Tibial artery (tissue), 4 donors: Measurements from ENCODE around the gene SNPH.
"Not testable (repeated sequence)": the region's sequence is repeated elsewhere in the genome, so short reads cannot be mapped to it uniquely, and the experiment has no call there.

Source experiments
- DNase-seq, 2 donors: peaks; one replicate each; pipeline ENCODE4 v3.0.0-alpha.2; 2019
- H3K27ac ChIP-seq, 2 donors: fragments of 200-600 bp; sonication (generic) in 1 of 2; 1 replicate in 1 of 2; 2 replicates in 1 of 2; pipeline ENCODE4 v1.5.1; 2018 to 2019; ENCODE audit warnings: mild to moderate bottlenecking in 1 of 2
- H3K27me3 ChIP-seq, 2 donors: fragments of 200-600 bp; sonication (generic) in 1 of 2; one replicate each; pipeline versions ENCODE4 v1.5.1 to v1.6.0; 2016 to 2019
- H3K36me3 ChIP-seq, 3 donors: fragments of 200-600 bp; sonication (generic) in 2 of 3; one replicate each; pipeline ENCODE4 v1.5.1; 2016 to 2019; ENCODE audit warnings: mild to moderate bottlenecking in 2 of 3
- H3K4me1 ChIP-seq, 4 donors: fragments of 200-600 bp; sonication (generic) in 2 of 4; 1 replicate in 3 of 4; 2 replicates in 1 of 4; pipeline ENCODE4 v1.5.1; 2016 to 2019
- H3K4me3 ChIP-seq, 2 donors: fragments of 200-600 bp; sonication (generic) in 1 of 2; 1 replicate in 1 of 2; 2 replicates in 1 of 2; pipeline ENCODE4 v1.5.1; 2018 to 2019; ENCODE audit warnings: mild to moderate bottlenecking in 2 of 2
- H3K9me3 ChIP-seq, 3 donors: fragments of 200-600 bp; sonication (generic) in 1 of 3; one replicate each; pipeline ENCODE4 v1.5.1; 2016 to 2019
- intact Hi-C: fragments of 100-400 bp; cut with DNase I; formaldehyde crosslinking; loops from one replicate; pipeline ENCODE4 v1.15.0; 2023; ENCODE audit warnings: low total_unique reads
- TF ChIP-seq, protein P1 (sequence below), 2 experiments: fragments of 200-600 bp in 1 of 2; fragments of 450-650 bp in 1 of 2; IDR thresholded peaks; one replicate each; pipeline ENCODE4 v1.5.1; 2017 to 2019; ENCODE audit warnings: antibody characterized with exemption in 2 of 2, mild to moderate bottlenecking in 1 of 2, moderate library complexity in 1 of 2

The SNPH gene

DNA sequence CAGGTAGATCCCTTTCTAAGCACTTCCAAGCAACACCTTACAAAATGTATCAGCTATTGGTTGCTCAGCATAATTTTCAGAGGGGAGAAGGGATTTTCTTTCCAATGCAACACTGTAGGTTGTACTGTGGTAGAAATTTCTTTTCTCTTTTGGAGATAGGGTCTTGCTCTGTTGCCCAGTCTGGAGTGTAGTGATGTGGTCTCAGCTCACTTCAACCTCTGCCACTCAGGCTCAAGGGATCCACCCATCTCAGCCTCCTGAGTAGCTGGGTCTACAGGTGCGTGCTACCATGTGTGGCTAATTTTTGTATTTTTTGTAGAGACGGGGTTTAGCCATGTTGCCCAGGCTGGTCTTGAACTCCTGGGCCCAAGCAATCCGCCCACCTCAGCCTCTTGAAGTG is 24.0 kb upstream of the SNPH start:
- H3K9me3 ChIP-seq = no peaks in the 10 kb centered on the region
- intact Hi-C loops = no loop called here
- H3K4me1 ChIP-seq = no peaks in the 10 kb centered on the region
- TF ChIP-seq, protein P1, sequence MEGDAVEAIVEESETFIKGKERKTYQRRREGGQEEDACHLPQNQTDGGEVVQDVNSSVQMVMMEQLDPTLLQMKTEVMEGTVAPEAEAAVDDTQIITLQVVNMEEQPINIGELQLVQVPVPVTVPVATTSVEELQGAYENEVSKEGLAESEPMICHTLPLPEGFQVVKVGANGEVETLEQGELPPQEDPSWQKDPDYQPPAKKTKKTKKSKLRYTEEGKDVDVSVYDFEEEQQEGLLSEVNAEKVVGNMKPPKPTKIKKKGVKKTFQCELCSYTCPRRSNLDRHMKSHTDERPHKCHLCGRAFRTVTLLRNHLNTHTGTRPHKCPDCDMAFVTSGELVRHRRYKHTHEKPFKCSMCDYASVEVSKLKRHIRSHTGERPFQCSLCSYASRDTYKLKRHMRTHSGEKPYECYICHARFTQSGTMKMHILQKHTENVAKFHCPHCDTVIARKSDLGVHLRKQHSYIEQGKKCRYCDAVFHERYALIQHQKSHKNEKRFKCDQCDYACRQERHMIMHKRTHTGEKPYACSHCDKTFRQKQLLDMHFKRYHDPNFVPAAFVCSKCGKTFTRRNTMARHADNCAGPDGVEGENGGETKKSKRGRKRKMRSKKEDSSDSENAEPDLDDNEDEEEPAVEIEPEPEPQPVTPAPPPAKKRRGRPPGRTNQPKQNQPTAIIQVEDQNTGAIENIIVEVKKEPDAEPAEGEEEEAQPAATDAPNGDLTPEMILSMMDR (IDR thresholded peaks at IDR 0.05) = no peak
- H3K27ac ChIP-seq = no peak overlapping the region
- no peaks in the 10 kb centered on the region for H3K36me3 ChIP-seq
- peaks cover 0 to 17% of the 10 kb centered on the region in 2 donors for H3K27me3 ChIP-seq
- no peak for DNase-seq
- H3K4me3 ChIP-seq = no peak overlapping the region

GRCh38 chr20:1242530-1242929 is 23.6 kb upstream of the SNPH start:
- no peaks in the 10 kb centered on the region for H3K36me3 ChIP-seq
- no peak overlapping the region for H3K27ac ChIP-seq
- intact Hi-C loops = no loop called here
- H3K9me3 ChIP-seq = no peaks in the 10 kb centered on the region
- DNase-seq = no peak
- H3K4me3 ChIP-seq = no peak overlapping the region
- no peaks in the 10 kb centered on the region for H3K4me1 ChIP-seq
- H3K27me3 ChIP-seq = peaks cover 0 to 17% of the 10 kb centered on the region in 2 donors
- TF ChIP-seq, protein P1 (IDR thresholded peaks at IDR 0.05) = no peak

DNA sequence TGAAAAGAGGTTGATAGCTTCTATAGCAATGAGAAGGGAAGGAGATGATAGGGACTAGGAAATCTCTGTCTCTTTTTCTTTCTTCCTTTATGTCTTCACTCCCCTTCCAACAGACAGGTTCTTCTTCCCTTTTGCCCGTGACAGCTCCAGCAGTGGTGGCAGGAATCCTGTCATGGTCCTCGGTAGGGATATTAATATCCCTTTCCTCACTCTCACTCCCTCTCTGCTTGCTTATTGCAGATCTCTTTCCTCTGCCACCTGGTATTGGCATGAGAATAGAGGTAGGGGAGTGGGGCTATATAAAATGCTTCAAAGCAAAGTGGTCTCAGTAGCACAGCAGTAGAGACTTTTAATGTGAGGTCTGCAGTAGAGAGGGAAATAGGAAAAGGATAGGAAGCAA is 20.5 kb upstream of the SNPH start:
- intact Hi-C loops = no loop called here
- DNase-seq = no peak
- Histone ChIP-seq H3K4me1 (no peaks in the 10 kb centered on the region), H3K4me3 (no peak overlapping the region), H3K27me3 (peaks cover 0 to 11% of the 10 kb centered on the region in 2 donors), H3K36me3 (no peaks in the 10 kb centered on the region), H3K27ac (no peak overlapping the region), H3K9me3 (no peaks in the 10 kb centered on the region)
- TF ChIP-seq, protein P1 (IDR thresholded peaks at IDR 0.05) = no peak

DNA sequence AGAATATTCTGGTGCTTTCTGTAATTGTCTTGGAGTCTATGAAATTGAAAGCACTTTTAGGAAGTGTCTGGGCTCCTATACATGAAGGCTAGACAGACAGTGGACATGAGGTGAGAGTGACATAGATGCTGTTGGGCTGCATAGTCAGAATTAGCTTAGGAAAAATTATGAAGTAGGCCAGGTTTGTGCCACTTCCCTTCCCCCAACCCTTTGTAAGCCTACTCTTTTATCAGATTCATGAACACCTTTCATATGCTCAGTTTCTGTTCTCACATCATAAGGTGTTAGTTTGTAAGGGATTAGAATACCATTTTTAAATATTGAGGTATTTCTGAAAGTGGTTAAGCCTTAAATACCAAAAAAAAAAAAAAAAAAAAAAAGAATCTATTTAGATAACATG is 18.4 kb upstream of the SNPH start:
- Histone ChIP-seq H3K27me3 (no peaks in the 10 kb centered on the region), H3K36me3 (no peaks in the 10 kb centered on the region), H3K4me1 (no peaks in the 10 kb centered on the region), H3K4me3 (no peak overlapping the region), H3K27ac (no peak overlapping the region), H3K9me3 (no peaks in the 10 kb centered on the region)
- TF ChIP-seq, protein P1 (IDR thresholded peaks at IDR 0.05) = no peak
- intact Hi-C loops = no loop called here
- DNase-seq = no peak

DNA sequence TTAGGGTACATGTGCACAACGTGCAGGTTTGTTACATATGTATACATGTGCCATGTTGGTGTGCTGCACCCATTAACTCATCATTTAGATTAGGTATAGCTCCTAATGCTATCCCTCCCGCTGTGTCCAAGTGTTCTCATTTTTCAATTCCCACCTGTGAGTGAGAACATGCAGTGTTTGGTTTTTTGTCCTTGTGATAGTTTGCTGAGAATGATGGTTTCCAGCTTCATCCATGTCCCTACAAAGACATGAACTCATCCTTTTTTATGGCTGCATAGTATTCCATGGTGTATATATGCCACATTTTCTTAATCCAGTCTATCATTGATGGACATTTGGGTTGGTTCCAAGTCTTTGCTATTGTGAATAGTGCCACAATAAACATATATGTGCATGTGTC is 15.8 kb upstream of the SNPH start:
- intact Hi-C loops, H3K4me1 ChIP-seq, H3K27me3 ChIP-seq, H3K9me3 ChIP-seq, H3K4me3 ChIP-seq, H3K27ac ChIP-seq, DNase-seq, H3K36me3 ChIP-seq: not testable (repeated sequence)

DNA sequence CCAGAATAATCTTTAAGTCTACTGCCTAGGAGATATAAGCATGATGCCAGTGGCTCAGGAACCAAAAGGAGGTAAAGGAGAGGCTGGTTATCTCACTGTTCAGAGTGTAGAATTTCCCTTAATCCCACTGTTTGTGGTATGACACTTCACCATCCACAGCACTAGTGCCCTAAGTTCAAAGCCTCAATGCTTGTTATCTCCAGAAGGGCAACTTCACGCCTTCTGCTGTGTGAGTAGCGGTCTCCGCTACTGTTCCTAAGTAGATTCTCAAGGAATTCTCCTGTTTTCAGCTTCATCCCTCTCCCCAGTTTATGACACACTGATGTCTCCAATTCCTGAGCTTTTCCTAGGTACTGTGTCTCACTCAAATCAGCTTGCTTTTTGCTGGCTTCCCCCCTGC is 13.7 kb upstream of the SNPH start:
- Histone ChIP-seq H3K4me1 (no peaks in the 10 kb centered on the region), H3K27ac (no peak overlapping the region), H3K4me3 (no peak overlapping the region), H3K9me3 (no peaks in the 10 kb centered on the region), H3K36me3 (no peaks in the 10 kb centered on the region), H3K27me3 (peaks cover 0 to 10% of the 10 kb centered on the region in 2 donors)
- DNase-seq = no peak
- intact Hi-C loops = no loop called here
- TF ChIP-seq, protein P1 (IDR thresholded peaks at IDR 0.05) = no peak
